Endothelial cell of umbilical vein (primary cell): ENCODE measurements around the gene CDC42BPG. TPM values are rescaled to one million over a fixed set of nuclear protein-coding genes. Genes with fewer than 3 reads are reported as not detected.

Experiments used
- BruUV-seq: library from RNA; stranded (reverse); fragments of 400-500 nt; replicated peaks from 2 replicates; lab custom pipeline; 2021; lab: Mats Ljungman, UMichigan
- CTCF ChIA-PET: fragments of 300-600, 350-600 bp; sonication (Branson Sonifier 250); formaldehyde crosslinking; loops from one replicate; lab custom pipeline; 2021; ENCODE audit warnings: antibody characterized with exemption, inconsistent platforms; lab: Charles Lee
- POLR2A ChIA-PET: fragments of 300-600, 350-600 bp; sonication (Branson Sonifier 250); formaldehyde crosslinking; loops from one replicate; lab custom pipeline; 2021; ENCODE audit warnings: antibody characterized with exemption, inconsistent platforms; lab: Charles Lee
- DNase-seq: peaks from one replicate; pipeline ENCODE4 v3.0.0-alpha.2; 2011; ENCODE audit warnings: low read depth, low spot score
- FAIRE-seq: peaks from 2 replicates; lab custom pipeline; 2011; peaks lifted over from hg19 to GRCh38; lab: Jason Lieb, UNC
- H2AFZ ChIP-seq: 2 replicates; pipeline ENCODE4 v1.6.0; 2012; ENCODE audit warnings: low read depth, low read length, control low read depth, inconsistent platforms
- H3K27ac ChIP-seq: 2 replicates; pipeline ENCODE4 v1.5.1; 2011; ENCODE audit warnings: low read depth, mild to moderate bottlenecking, control low read depth, low read length, moderate library complexity; ENCODE audit not compliant: insufficient read depth
- H3K27me3 ChIP-seq, 2 experiments: 2 replicates each; pipeline versions ENCODE4 v1.6.0 to v1.6.1; 2011; ENCODE audit warnings: low read length in 2 of 2, mixed read lengths in 1 of 2; ENCODE audit not compliant: control insufficient read depth in 2 of 2, insufficient read depth in 2 of 2
- H3K36me3 ChIP-seq, 2 experiments: 2 replicates in 1 of 2; 3 replicates in 1 of 2; pipeline ENCODE4 v1.5.1; 2011; ENCODE audit warnings: low read length in 2 of 2, mild to moderate bottlenecking in 1 of 2, moderate library complexity in 1 of 2; ENCODE audit not compliant: control insufficient read depth in 2 of 2, insufficient read depth in 2 of 2; ENCODE audit errors: extremely low read depth in 1 of 2
- H3K4me1 ChIP-seq: 3 replicates; pipeline ENCODE4 v1.5.1; 2011; ENCODE audit warnings: mild to moderate bottlenecking, low read length; ENCODE audit not compliant: control insufficient read depth, insufficient read depth; ENCODE audit errors: extremely low read depth
- H3K4me2 ChIP-seq: 2 replicates; pipeline ENCODE4 v1.6.1; 2011; ENCODE audit warnings: low read length, control low read depth, mixed read lengths; ENCODE audit not compliant: insufficient read depth
- H3K4me3 ChIP-seq, 3 experiments: fragments of 200-600 bp in 1 of 3; sonication (generic), shearing (Covaris generic) in 1 of 3; replicated peaks in 1 of 3; 2 replicates each; pipeline ENCODE4 v1.5.1; 2011 to 2016; ENCODE audit warnings: control low read depth in 3 of 3, low read length in 3 of 3, mild to moderate bottlenecking in 2 of 3, inconsistent platforms in 1 of 3, low read depth in 1 of 3, moderate library complexity in 1 of 3; ENCODE audit not compliant: insufficient read depth in 1 of 3
- H3K79me2 ChIP-seq: 2 replicates; pipeline ENCODE4 v1.6.0; 2012; ENCODE audit warnings: low read length, inconsistent platforms; ENCODE audit not compliant: control insufficient read depth, insufficient read depth
- H3K9ac ChIP-seq: replicated peaks from 2 replicates; pipeline ENCODE3; 2011; ENCODE audit warnings: low read length, control low read depth; ENCODE audit not compliant: insufficient read depth; ENCODE audit errors: extremely low read depth
- H3K9me1 ChIP-seq: replicated peaks from 3 replicates; pipeline ENCODE4 v1.6.0; 2011; ENCODE audit warnings: mild to moderate bottlenecking, low read length; ENCODE audit not compliant: control insufficient read depth, insufficient read depth; ENCODE audit errors: extremely low read depth
- H3K9me3 ChIP-seq: replicated peaks from 2 replicates; pipeline ENCODE4 v1.5.1; 2012; ENCODE audit warnings: low read length, inconsistent platforms; ENCODE audit not compliant: control insufficient read depth, insufficient read depth
- H4K20me1 ChIP-seq: replicated peaks from 2 replicates; pipeline ENCODE3; 2011; ENCODE audit warnings: mild to moderate bottlenecking, low read length; ENCODE audit not compliant: control insufficient read depth, insufficient read depth; ENCODE audit errors: extremely low read depth
- CTCF ChIP-seq, 2 donors: IDR thresholded peaks; 1 replicate in 1 of 2; 2 replicates in 1 of 2; pipeline ENCODE4 v1.5.1; 2011; ENCODE audit warnings: low read length in 2 of 2, mild to moderate bottlenecking in 2 of 2, moderate library complexity in 2 of 2, control low read depth in 1 of 2, inconsistent platforms in 1 of 2, low read depth in 1 of 2; ENCODE audit not compliant: insufficient read depth in 1 of 2; ENCODE audit errors: extremely low read depth in 1 of 2
- EZH2 ChIP-seq: IDR thresholded peaks from 2 replicates; pipeline ENCODE4 v1.6.1; 2012; ENCODE audit warnings: borderline replicate concordance, low read depth, mild to moderate bottlenecking, moderate library complexity, low read length, inconsistent platforms; ENCODE audit not compliant: severe bottlenecking
- FOS ChIP-seq: IDR thresholded peaks from 2 replicates; pipeline ENCODE4 v1.6.1; 2011; ENCODE audit warnings: mild to moderate bottlenecking, low read length, moderate library complexity, borderline replicate concordance; ENCODE audit not compliant: insufficient read depth
- GATA2 ChIP-seq: IDR thresholded peaks from 2 replicates; pipeline ENCODE4 v1.7.0; 2011; ENCODE audit warnings: low read depth, mild to moderate bottlenecking, moderate library complexity, mixed read lengths, low read length; ENCODE audit not compliant: insufficient read length, insufficient read depth
- JUN ChIP-seq: IDR thresholded peaks from 2 replicates; pipeline ENCODE4 v1.6.1; 2011; ENCODE audit warnings: borderline replicate concordance, low read depth; ENCODE audit not compliant: insufficient read length, insufficient read depth
- MYC ChIP-seq: IDR thresholded peaks from one replicate; pipeline ENCODE4 v1.6.1; 2011; ENCODE audit warnings: mild to moderate bottlenecking, low read depth, low read length
- POLR2A ChIP-seq: IDR thresholded peaks from 2 replicates; pipeline ENCODE4 v1.6.1; 2012; ENCODE audit warnings: low read depth, mild to moderate bottlenecking, control low read depth, low read length
- POLR2AphosphoS5 ChIP-seq: IDR thresholded peaks from 2 replicates; pipeline ENCODE4 v1.6.1; 2012; ENCODE audit warnings: low read depth, mild to moderate bottlenecking, control low read depth, low read length, moderate library complexity; ENCODE audit not compliant: insufficient read depth
- dilution Hi-C: fragments of 300-500 bp; cut with MboI; formaldehyde crosslinking; loops from one replicate; pipeline ENCODE4 v1.15.0; 2019; ENCODE audit warnings: low sequenced_read_pairs; ENCODE audit not compliant: extremely low pct_ligation_motif_present
- intact Hi-C: fragments of 100-400 bp; cut with micrococcal nuclease; formaldehyde crosslinking; loops from one replicate; pipeline ENCODE4 v1.10.0; 2022
- polyA plus RNA-seq, 4 experiments: library from polyadenylated mRNA; depleted of rRNA in 3 of 4; stranded (reverse) in 3 of 4; unstranded in 1 of 4; fragments of >200 nt; gene quantifications; 2 replicates each; pipeline versions ENCODE4 v1.2.1 to v1.2.3, GENCODE V29; 2011 to 2012; ENCODE audit warnings: missing spikeins in 1 of 4
- total RNA-seq: library from RNA; stranded (reverse); gene quantifications from 2 replicates; pipeline ENCODE4 v1.2.3, GENCODE V29; 2021
- TF ChIP-seq, protein P1 (sequence below): IDR thresholded peaks from 2 replicates; pipeline ENCODE4 v1.6.1; 2011; ENCODE audit not compliant: insufficient read depth, insufficient read length

Gene CDC42BPG
- total and polyA plus RNA-seq, 2 donors (not counting 3 experiments of a cell fraction or from before 2014, with no cell fraction given) = 0.19 to 0.42 TPM

DNA sequence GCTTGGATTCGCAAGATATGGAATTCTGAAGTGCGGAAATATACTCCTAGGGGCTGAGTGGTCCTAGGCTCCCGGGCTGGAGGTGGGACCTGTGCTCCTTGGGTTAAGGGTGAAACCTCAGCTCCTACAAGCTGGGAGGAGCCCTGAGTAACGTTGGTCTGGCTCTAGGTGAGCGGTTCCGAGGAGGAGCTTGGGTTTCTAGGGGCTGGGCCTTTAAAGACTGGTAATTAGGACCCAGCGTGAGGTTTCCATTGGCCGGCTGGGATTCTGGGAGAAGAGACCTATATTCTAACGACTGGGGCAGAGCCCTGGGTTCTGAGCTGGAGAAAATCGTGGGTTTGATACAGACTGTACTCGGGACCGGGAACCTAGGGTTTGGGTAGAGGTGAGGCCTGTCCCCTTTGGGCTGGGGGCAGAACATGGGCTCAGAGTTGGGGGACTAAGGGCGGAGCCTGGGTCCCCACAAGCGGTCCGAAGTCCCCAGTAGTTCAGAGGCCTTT is 40.6 kb downstream of the CDC42BPG start:
- H3K4me3 ChIP-seq = peak overlapping the region; percentile 59 to 87 (median 70)
- peaks cover 7% of the 10 kb centered on the region for H3K79me2 ChIP-seq
- peak overlapping the region; percentile 75 for H3K27ac ChIP-seq
- H3K9ac ChIP-seq = peak overlapping the region; percentile 77
- intact Hi-C loops = loop anchor here (1.0 to 2.0 kb wide), 3 partner anchors 25 to 210 kb away; partner anchors contain the start of genes ARL2, CDC42BPG and SF1
- H3K27me3 ChIP-seq = no peaks in the 10 kb centered on the region
- no peaks in the 10 kb centered on the region for H3K9me3 ChIP-seq
- BruUV-seq = TSS peak; percentile 43
- H3K4me1 ChIP-seq = peaks cover 36% of the 10 kb centered on the region
- H3K4me2 ChIP-seq = peak overlapping the region; percentile 82
- peak overlapping the region; percentile 47 for H2AFZ ChIP-seq
- DNase-seq = no peak
- H4K20me1 ChIP-seq = no peaks in the 10 kb centered on the region
- dilution Hi-C loops = no loop called here
- peak; percentile 24 for FAIRE-seq
- ChIA-PET POLR2A (no interaction called here), CTCF (interaction anchor here (0.8 to 1.9 kb wide), 4 partner anchors 10 to 84 kb away, joined by 3 to 8 read pairs (median 4); partner anchors contain the start of gene CDC42BPG)
- TF ChIP-seq FOS (no peak), POLR2A (no peak), EZH2 (no peak), GATA2 (no peak), POLR2AphosphoS5 (no peak), JUN (no peak), CTCF (IDR thresholded peaks at IDR 0.05; ENCODE audit: extremely low read depth in 1 of 2, insufficient read depth in 1 of 2, low read depth in 1 of 2, low read length in 2 of 2) (no peak), MYC (no peak)
- TF ChIP-seq, protein P1, sequence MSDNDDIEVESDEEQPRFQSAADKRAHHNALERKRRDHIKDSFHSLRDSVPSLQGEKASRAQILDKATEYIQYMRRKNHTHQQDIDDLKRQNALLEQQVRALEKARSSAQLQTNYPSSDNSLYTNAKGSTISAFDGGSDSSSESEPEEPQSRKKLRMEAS = no peak
- H3K36me3 ChIP-seq = peaks cover 2 to 28% of the 10 kb centered on the region in 2 experiments
- no peaks in the 10 kb centered on the region for H3K9me1 ChIP-seq
